GM12874 (cell line): Measurements from ENCODE around the gene EPHB2.

Experiments
- TF ChIP-seq, protein P1 (sequence below): IDR thresholded peaks from 2 replicates; pipeline ENCODE4 v1.5.1; 2011; ENCODE audit warnings: low read depth, mild to moderate bottlenecking, control low read depth, low read length, moderate library complexity; ENCODE audit not compliant: insufficient read depth

Gene EPHB2

DNA sequence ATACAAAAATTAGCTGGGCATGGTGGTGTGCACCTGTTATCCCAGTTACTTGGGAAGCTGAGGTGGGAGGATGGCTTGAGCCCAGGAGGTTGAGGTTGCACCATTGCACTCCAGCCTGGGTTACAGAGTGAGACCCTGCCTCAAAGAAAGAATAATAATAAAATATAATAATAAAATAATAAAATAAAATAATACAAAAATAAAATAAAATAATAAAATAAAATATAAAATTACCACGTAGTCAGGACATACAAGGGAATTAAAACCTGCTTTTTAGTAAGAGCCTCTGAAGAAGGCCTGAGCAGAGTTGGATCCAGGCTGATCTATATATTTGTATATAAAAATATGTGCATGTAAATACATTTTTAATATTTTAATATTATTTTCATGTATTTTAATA is 41.7 kb downstream of the EPHB2 start:
- TF ChIP-seq, protein P1, sequence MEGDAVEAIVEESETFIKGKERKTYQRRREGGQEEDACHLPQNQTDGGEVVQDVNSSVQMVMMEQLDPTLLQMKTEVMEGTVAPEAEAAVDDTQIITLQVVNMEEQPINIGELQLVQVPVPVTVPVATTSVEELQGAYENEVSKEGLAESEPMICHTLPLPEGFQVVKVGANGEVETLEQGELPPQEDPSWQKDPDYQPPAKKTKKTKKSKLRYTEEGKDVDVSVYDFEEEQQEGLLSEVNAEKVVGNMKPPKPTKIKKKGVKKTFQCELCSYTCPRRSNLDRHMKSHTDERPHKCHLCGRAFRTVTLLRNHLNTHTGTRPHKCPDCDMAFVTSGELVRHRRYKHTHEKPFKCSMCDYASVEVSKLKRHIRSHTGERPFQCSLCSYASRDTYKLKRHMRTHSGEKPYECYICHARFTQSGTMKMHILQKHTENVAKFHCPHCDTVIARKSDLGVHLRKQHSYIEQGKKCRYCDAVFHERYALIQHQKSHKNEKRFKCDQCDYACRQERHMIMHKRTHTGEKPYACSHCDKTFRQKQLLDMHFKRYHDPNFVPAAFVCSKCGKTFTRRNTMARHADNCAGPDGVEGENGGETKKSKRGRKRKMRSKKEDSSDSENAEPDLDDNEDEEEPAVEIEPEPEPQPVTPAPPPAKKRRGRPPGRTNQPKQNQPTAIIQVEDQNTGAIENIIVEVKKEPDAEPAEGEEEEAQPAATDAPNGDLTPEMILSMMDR: no peak

DNA sequence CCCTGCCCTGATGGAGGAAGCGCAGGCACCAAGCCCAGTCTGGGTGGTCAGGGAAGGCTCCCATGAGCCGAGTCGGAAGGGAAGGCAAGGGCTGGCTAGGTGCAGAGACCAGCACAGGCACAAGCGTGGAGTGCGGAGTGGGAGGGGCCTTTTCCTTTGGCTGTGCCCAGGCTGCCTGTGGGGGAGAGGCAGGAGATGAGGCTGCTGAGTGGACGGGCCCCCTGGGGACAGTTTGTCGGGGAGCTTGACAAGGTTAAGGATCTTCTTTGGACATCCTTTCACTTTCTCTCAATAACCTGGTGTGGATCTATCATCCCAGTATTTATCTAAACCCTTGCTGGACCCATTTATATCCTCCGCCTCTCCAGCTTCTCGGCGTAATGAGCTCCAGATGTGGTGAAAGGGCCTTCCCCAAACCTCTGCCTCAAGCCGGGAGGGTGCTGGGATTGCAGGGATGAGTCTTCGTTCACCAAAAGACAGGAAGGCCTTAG is 42.9 kb downstream of the EPHB2 start:
- TF ChIP-seq, protein P1: no peak

DNA sequence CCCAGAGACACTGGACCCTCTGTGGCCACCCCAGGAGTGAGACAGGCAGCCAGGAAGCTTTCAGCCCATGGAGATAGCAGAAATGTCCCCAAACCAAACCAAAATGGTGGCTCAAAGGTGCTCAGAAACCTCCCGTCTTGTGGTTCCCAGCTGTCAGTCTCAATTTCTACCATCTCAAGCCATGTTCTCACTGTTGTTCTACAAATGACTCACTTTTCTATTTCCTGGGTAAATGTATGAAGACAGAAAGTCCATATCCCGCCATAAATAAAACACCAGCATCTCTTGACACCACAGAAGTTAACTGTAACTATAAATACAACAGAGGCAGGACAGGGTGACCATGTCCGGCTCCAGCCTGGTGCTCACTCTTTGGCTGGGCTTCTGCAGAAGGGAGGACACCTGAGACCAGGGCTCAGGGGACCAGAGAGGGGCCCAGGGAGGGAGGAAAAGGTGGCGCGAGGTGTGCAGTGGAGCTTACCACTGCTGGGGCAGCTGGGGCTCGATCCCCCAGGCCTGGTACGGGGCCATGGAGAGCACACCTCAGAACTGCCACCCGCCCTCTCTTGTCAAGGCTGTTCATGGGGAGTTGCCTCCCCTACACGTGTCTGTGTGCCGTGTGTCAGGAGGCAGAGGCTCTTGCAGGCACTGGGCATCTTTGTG is 43.6 kb downstream of the EPHB2 start:
- TF ChIP-seq, protein P1: no peak

DNA sequence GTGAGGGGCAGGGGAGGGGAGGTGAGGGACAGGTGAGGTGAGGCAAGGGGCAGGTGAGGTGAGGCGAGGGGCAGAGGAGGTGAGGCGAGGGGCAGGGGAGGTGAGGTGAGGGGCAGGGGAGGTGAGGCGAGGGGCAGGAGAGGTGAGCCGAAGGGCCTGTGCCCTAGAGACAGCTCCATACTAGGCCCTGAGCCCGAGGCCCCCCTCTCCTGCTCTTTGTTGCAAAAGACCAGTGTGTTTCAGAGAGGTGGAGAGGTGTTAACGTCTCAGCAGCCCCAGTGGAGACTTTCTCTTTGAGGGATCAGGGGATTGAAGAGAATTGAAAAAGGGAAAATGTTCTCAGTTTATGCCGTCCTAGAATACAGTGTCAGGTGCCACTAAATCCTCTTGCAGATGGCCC is 44.2 kb downstream of the EPHB2 start:
- TF ChIP-seq, protein P1: no peak

DNA sequence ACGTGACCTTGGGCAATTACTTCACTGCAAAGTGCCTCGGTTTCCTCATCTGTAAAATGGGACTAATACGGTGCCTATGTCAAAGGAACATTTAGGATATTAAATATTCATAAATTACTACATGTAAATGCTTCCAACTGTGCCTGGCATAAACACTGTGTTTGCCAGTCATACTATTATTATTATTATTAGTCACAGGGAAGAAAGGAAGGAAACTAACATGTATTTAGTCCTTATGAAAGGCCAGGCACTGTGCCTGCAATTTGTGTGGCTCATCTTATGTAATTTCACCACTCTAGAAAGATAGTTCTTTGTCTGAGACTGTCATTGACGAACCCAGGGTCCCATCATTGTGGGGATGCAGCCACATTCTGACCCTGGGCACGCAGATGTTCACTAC is 45.0 kb downstream of the EPHB2 start:
- TF ChIP-seq, protein P1: no peak

DNA sequence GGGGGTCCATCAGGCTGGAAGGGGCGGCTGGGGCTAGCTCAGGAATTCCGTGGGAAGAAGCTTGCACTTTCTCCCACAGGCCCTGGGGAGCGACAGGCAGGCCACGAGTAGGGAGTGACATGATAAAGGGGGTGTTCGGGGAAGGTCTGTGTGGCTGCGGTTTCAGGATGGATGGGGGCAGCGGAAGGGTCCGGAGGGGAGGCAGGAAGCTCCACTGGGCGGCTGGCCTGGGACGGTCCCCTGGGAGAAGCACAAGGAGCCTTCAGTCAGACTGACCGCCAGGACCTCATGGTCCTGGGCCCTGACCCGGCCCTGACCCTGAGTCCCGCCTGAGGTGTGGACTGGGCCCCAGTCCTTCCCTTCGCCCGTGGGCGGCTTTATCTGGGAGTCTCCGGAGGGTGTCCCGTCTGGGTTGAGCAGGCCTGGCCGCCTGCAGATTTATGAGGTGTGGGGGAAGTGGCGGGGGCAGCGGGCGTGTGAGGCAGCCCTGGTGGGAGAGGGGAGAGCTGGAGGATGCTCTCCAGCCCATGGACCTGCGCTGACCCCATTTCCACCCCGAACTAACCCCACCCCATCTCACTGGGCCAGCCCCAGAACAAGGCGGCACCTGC is 45.6 kb downstream of the EPHB2 start:
- TF ChIP-seq, protein P1: no peak

DNA sequence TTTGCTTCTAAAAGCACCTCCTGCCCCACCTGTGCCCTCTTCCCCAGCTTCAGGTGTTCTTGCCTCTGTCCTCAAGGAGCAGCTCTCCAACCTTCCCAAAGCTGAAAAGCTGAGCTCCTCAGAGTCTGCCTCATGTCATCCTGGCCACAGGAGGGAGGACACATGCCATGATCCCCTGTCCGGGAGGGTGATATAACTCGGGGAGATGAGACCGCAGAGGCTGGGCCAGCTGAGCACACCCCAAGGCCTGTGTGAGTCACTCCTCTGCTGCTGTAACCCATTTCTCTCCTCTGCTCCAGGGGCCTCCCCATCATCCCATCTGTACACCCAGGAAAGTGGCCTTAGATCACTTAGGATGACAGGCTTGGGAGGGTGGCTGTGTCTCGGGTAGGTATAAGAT is 49.8 kb downstream of the EPHB2 start:
- TF ChIP-seq, protein P1: no peak
